Mesangial cell (primary cell): ENCODE results near the gene PCDHA7. TPM values are rescaled to one million over a fixed set of nuclear protein-coding genes. Genes with fewer than 3 reads are reported as not detected.

Experiments used
- total RNA-seq: library from RNA; depleted of rRNA; stranded (reverse); fragments of >200 nt; gene quantifications from 2 replicates; pipeline ENCODE4 v1.2.3, GENCODE V29; 2015

PCDHA7 gene, protein sequence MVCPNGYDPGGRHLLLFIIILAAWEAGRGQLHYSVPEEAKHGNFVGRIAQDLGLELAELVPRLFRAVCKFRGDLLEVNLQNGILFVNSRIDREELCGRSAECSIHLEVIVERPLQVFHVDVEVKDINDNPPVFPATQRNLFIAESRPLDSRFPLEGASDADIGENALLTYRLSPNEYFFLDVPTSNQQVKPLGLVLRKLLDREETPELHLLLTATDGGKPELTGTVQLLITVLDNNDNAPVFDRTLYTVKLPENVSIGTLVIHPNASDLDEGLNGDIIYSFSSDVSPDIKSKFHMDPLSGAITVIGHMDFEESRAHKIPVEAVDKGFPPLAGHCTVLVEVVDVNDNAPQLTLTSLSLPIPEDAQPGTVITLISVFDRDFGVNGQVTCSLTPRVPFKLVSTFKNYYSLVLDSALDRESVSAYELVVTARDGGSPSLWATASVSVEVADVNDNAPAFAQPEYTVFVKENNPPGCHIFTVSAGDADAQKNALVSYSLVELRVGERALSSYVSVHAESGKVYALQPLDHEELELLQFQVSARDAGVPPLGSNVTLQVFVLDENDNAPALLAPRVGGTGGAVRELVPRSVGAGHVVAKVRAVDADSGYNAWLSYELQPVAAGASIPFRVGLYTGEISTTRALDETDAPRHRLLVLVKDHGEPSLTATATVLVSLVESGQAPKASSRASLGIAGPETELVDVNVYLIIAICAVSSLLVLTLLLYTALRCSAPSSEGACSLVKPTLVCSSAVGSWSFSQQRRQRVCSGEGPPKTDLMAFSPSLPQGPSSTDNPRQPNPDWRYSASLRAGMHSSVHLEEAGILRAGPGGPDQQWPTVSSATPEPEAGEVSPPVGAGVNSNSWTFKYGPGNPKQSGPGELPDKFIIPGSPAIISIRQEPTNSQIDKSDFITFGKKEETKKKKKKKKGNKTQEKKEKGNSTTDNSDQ
- total RNA-seq: 0.51 TPM in 1 of 2 replicates, not detected in the other

DNA sequence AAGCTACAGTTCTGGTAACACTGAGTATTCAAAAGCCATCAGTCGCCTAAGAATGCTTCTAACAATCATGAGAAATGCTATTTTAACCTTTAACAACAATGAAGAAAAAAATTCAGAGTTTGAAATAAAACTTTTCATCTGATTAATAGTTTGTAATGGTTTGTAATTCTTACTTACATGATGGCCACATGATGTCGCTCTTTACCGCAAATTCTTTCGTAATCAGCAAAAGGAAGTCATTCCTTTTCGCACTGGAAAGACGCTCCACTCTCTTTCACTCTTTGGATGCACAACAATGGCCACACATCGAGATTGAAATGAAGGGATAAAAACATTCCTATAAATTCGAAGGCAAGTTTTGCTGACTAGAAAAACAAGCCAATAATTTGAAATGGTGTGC, at the start of gene PCDHA7:
Gene PCDHA7 (plus strand): TSS at position 277 of the 400 bp plus-strand sequence. CDS start 115 bp downstream, at position 392.

DNA sequence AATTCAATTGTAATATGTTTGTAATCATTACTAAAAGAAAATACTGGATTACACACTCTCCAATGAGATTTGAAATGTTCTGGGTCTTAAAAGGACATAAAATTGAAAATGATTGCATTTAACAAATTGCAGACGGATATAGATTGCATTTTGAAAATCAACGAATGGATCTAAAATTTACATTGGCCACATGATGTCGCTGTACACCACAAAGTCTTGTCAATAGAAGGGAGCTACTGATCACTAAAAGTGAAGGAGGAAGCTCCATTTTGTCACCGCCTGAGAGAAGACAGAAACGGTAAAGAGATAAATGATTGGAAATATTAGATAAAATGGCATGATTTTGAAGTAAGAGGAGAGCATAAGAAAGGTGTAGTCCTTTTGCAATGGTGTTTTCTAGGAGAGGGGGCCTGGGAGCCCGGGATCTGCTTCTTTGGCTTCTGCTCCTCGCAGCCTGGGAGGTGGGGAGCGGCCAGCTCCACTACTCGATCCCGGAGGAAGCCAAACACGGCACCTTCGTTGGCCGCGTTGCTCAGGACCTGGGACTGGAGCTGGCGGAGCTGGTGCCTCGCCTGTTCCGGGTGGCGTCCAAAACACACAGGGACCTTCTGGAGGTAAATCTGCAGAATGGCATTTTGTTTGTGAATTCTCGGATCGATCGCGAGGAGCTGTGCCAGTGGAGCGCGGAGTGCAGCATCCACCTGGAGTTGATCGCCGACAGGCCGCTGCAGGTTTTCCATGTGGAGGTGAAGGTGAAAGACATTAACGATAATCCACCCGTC, 48.0 kb upstream of the PCDHA7 start, which contains the start of gene PCDHA1:
Gene PCDHA1 (plus strand): TSS at position 236 of the 782 bp plus-strand sequence.

DNA sequence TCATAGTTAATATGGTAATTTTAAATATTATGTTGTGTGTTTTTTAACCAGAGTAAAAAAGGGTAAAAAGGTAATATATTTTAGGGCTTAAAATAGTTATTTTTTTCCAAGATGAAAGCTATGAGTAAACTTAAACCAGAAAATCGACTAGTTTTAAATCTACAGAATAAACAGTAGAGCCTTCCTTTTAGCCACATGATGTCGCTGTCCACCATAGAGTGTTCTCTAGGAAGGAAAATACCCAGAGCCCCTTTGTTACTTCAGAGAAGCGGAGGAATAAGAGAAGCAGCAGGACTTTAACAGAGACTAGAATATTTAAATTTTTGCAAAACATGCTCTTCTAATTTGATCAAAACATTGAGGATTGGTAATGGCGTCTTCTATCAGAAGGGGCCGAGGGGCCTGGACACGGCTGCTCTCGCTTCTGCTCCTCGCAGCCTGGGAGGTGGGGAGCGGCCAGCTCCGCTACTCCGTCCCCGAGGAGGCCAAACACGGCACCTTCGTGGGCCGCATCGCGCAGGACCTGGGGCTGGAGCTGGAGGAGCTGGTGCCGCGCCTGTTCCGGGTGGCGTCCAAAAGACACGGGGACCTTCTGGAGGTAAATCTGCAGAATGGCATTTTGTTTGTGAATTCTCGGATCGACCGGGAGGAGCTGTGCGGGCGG, 39.3 kb upstream of the PCDHA7 start, which contains the start of gene PCDHA2:
Gene PCDHA2 (plus strand): TSS at position 258 of the 664 bp plus-strand sequence.

DNA sequence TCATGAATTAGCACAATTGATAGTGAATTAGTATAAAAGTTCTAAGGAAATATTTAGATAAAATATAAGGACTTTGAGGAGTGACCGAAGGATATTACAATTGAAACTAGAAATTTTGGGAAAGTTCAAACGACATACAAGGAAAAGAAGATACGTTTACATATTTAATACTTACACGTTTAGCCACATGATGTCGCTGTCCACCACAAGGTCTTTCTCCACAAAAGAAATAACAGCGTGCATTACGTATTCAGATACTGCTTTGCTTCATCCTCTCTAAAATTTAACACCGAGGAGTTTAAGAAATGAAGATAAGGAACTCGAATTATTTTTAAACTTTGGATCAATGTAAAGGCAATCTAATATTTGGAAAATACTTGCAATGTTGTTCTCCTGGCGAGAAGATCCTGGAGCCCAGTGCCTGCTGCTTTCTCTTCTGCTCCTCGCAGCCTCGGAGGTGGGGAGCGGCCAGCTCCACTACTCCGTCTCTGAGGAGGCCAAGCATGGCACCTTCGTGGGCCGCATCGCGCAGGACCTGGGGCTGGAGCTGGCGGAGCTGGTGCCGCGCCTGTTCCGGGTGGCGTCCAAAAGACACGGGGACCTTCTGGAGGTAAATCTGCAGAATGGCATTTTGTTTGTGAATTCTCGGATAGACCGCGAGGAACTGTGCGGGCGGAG, 33.1 kb upstream of the PCDHA7 start, which contains the start of gene PCDHA3:
Gene PCDHA3 (plus strand): TSS at position 242 of the 678 bp plus-strand sequence.

DNA sequence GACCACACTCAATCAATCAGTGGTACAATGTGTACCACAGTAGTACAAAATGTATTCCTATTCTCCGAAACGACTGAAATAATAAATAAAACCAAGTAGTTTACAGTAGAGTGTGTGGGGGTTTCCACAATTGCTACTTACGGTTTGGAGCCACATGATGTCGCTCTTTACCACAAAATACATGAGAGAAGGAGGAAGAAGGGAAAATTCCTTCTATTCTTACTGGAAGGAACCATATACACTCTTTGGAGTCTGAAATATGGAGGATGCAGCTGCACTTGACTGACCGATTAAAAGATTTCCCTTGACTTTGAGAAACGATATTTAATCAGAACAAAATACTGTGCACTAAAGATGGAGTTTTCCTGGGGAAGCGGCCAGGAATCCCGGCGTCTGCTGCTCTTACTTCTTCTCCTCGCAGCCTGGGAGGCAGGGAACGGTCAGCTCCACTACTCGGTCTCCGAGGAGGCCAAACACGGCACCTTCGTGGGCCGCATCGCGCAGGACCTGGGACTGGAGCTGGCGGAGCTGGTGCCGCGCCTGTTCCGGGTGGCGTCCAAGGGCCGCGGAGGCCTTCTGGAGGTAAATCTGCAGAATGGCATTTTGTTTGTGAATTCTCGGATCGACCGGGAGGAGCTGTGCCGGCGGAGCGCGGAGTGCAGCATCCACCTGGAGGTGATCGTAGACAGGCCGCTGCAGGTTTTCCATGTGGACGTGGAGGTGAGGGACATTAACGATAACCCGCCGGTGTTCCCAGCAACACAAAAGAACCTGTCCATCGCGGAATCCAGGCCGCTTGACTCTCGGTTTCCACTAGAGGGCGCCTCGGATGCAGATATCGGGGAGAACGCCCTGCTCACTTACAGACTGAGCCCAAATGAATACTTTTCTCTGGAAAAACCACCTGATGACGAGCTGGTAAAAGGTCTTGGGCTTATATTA, 27.0 kb upstream of the PCDHA7 start, which contains the start of gene PCDHA4:
Gene PCDHA4 (plus strand): TSS at position 235 of the 942 bp plus-strand sequence.

DNA sequence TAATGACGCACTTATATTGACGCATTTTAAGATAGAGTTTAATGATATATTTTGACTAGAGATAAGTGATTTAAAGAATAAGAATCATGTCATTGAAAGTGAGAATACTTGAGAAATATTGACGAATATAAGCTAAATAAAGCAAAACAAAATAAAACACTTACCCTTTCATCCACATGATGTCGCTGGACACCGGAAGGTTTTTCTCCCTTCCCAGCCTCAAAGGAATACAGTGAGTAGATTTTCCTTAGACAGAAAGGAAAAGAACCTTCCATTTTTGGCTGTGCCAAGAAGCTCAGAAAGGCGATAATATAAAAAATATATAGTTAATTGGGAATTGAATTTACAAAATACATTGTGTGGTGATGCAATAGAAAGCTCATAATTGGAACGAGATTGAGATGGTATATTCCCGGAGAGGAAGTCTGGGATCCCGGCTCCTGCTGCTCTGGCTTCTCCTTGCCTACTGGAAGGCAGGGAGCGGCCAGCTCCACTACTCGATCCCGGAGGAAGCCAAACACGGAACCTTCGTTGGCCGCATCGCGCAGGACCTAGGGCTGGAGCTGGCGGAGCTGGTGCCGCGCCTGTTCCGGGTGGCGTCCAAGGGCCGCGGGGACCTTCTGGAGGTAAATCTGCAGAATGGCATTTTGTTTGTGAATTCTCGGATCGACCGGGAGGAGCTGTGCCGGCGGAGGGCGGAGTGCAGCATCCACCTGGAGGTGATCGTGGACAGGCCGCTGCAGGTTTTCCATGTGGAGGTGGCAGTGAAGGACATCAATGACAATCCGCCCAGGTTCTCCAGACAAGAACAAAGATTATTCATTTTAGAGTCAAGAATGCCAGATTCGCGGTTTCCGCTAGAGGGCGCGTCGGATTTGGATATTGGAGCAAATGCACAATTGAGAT, 12.4 kb upstream of the PCDHA7 start, which contains the start of gene PCDHA5:
Gene PCDHA5 (plus strand): TSS at position 239 of the 906 bp plus-strand sequence.

DNA sequence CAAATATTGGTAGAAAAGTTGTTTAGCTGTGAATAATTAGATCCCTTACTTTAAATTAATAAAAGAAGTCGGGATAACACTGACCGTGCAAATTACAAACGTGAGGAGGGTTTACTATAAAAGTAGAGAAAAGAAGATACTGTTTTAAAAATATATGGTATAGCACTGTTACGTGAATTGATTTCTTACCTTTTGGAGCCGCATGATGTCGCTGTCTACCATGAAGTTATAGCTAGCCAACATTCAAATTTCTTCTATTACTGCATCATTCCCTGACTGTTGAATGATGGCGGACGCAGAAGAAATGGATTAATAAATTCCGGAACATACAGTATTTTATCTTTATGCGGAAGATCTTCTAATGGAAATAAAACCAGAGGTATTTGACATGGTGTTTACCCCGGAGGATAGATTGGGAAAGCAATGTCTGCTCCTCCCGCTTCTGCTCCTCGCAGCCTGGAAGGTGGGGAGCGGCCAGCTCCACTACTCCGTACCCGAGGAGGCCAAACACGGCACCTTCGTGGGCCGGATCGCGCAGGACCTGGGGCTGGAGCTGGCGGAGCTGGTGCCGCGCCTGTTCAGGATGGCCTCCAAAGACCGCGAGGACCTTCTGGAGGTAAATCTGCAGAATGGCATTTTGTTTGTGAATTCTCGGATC, 6.2 kb upstream of the PCDHA7 start, which contains the start of gene PCDHA6:
Gene PCDHA6 (plus strand): TSS at position 257 of the 658 bp plus-strand sequence. CDS start 132 bp downstream, at position 389.

DNA sequence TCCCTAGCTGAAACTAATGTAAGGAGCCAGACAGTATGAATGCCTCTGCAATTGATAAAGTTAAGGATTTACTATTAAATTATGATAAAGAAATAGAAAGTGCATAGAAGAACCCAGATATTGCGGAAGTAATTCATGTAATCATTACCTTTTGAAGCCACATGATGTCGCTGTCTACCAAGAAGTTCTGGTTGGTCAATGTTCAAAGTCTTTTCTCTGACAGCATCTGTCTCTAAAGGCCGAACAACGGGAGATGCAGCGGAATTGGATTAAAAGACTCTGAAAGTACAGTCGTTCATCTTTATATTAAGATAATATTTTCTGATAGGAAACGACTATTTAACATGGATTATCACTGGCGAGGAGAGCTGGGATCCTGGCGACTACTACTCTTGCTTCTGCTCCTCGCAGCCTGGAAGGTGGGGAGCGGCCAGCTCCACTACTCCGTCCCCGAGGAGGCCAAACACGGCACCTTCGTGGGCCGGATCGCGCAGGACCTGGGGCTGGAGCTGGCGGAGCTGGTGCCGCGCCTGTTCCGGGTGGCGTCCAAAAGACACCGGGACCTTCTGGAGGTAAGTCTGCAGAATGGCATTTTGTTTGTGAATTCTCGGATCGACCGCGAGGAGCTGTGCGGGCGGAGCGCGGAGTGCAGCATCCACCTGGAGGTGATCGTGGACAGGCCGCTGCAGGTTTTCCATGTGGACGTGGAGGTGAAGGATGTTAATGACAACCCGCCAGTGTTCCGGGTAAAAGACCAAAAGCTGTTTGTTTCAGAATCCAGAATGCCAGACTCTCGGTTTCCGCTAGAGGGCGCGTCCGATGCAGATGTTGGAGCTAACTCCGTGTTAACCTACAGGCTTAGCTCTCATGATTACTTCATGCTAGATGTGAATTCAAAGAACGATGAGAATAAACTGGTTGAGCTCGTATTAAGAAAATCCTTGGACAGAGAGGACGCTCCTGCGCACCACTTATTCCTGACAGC, 7.2 kb downstream of the PCDHA7 start, which contains the start of gene PCDHA8:
Gene PCDHA8 (plus strand): TSS at position 210 of the 985 bp plus-strand sequence. CDS start 135 bp downstream, at position 345.

DNA sequence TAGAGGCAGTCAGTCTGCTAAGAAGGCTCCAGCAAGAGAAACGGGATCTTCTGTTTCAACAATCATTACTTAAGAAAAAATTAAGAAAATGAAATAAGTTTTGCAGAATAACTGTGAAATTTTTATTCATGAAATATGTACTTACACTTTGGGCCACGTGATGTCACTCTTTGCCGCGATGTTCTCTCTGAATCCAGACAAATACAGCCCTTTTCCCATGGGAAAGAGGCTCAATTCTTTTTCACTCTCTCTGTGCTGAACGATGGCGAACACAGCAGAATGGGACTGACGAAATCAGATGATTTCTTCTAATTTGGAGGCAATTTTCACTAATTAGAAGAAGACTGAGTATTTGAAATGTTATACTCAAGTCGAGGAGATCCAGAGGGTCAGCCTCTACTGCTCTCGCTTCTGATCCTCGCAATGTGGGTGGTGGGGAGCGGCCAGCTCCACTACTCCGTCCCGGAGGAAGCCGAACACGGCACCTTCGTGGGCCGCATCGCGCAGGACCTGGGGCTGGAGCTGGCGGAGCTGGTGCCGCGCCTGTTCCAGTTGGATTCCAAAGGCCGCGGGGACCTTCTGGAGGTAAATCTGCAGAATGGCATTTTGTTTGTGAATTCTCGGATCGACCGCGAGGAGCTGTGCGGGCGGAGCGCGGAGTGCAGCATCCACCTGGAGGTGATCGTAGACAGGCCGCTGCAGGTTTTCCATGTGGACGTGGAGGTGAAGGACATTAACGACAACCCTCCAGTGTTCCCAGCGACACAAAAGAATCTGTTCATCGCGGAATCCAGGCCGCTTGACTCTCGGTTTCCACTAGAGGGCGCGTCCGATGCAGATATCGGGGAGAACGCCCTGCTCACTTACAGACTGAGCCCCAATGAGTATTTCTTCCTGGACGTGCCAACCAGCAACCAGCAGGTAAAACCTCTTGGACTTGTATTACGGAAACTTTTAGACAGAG, 14.4 kb downstream of the PCDHA7 start, which contains the start of gene PCDHA9:
Gene PCDHA9 (plus strand): TSS at position 244 of the 964 bp plus-strand sequence. CDS start 114 bp downstream, at position 358.

DNA sequence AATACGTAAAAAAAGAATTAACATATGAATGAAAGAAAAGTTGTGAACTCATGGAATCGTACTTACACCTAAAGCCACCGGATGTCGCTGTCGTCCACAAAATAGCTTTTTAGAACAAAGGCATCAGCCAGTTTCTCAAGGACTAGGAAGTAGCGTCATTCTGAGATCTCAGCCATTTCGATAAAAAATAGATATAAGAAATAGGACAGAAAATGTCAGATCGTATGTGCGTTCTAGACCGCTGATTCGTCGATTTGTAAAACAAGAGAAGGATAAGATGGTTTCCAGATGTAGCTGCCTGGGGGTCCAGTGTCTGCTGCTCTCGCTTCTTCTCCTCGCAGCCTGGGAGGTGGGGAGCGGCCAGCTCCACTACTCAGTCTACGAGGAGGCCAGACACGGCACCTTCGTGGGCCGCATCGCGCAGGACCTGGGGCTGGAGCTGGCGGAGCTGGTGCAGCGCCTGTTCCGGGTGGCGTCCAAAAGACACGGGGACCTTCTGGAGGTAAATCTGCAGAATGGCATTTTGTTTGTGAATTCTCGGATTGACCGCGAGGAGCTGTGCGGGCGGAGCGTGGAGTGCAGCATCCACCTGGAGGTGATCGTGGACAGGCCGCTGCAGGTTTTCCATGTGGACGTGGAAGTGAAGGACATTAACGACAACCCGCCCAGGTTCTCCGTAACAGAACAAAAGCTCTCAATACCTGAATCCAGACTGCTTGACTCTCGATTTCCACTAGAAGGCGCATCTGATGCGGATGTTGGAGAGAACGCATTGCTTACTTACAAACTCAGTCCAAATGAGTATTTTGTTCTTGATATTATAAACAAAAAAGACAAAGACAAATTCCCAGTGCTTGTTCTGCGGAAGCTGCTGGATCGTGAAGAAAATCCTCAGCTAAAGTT, 22.0 kb downstream of the PCDHA7 start, which contains the start of gene PCDHA10:
Gene PCDHA10 (plus strand): TSS at position 126 of the 903 bp plus-strand sequence. CDS start 152 bp downstream, at position 278.

DNA sequence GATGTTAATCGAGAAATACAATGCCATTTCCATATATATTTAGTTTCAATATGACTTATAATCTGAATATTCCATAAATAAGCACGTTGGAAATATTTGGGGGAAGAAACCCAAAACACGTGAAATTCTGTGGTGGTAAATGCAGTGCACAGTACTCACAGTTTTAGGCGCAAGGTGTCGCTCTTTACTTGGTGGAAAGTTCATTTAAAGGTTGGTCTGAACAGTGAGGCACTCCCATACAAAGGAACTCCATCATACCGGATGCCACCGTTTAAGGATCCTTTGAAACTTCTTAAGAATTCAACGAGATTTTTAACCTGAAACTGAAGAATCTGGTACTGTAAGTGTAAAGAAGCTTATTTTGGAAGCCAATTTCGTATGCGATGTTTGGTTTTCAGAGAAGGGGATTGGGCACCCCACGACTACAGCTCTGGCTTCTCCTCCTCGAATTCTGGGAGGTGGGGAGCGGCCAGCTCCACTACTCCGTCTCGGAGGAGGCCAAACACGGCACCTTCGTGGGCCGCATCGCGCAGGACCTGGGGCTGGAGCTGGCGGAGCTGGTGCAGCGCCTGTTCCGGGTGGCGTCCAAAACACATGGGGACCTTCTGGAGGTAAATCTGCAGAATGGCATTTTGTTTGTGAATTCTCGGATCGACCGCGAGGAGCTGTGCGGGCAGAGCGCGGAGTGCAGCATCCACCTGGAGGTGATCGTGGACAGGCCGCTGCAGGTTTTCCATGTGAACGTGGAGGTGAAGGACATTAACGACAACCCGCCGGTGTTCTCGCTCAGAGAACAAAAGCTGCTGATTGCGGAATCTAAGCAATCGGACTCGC, 34.9 kb downstream of the PCDHA7 start, which contains the start of gene PCDHA11:
Gene PCDHA11 (plus strand): TSS at position 237 of the 834 bp plus-strand sequence. CDS start 147 bp downstream, at position 384.

